Lower leg skin (tissue), 3 donors: Measurements from ENCODE around the gene TJAP1.

Experiments
- CTCF ChIP-seq, 3 donors: fragments of 450-650 bp; IDR thresholded peaks; one replicate each; pipeline ENCODE4 v1.5.1; 2016; ENCODE audit warnings: antibody characterized with exemption in 3 of 3, mild to moderate bottlenecking in 3 of 3, moderate library complexity in 2 of 3
- POLR2A ChIP-seq, 2 donors: fragments of 450-650 bp; IDR thresholded peaks; one replicate each; pipeline ENCODE4 v1.6.1; 2016 to 2017; ENCODE audit warnings: antibody characterized with exemption in 2 of 2, mild to moderate bottlenecking in 1 of 2, moderate library complexity in 1 of 2

DNA sequence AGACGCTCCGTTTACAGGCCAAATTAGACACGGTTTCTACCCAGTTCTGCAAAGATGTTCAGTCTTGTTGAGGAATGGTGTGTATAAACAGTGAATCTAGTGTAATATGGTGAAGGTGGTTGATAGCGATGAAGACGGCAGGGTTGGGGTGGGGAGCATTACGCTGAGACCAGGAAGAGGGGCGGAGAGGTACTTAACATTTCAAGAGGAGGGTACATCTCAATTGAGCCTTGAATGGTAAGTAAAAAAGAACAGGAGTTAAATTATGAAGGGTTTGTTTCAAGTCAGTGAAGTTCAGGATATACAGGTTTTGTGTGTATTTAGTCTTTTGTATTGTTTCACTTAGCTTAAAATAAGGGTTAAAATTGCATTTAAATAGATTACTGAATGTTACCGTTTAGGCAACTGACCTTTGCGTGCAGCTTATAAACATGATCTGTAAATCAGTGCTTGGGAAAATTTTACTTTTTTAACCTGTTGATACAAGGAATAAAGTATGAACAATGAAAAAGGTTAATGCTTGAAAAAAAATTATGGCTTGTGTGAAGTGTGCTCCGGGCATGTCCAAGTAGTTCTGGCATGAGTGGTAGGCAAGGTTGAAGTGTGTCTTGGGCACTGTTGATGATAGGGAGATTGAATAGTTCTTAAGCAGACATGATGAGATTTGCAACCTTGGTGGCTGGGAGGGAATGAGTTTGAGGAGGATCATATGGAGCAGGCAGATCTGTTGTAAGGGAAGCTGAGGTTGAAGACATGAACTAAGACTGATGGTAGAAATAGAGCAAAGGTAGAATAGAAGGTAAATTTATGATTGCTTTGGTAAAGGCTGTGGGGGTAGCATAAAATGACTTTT is 40.4 kb downstream of the TJAP1 start:
- TF ChIP-seq CTCF (IDR thresholded peaks at IDR 0.05) (no peak), POLR2A (IDR thresholded peaks at IDR 0.05) (no peak)
